GM23338 (cell line): ENCODE results near the gene FARS2. TPM values are rescaled to one million over a fixed set of nuclear protein-coding genes. Genes with fewer than 3 reads are reported as not detected.

Source experiments
- ATAC-seq: fragments of 200-7000 bp; cut with Tn5 transposase; 3 replicates; pipeline ENCODE4 v1.9.1; 2020
- DNase-seq: peaks from one replicate; pipeline ENCODE4 v3.0.0-alpha.2; 2015; ENCODE audit warnings: low spot score
- H2AFZ ChIP-seq: fragments of 200-600 bp; sonication (generic); 2 replicates; pipeline ENCODE4 v1.8.0; 2016; ENCODE audit warnings: antibody characterized with exemption, mild to moderate bottlenecking, moderate library complexity
- H3F3A ChIP-seq: fragments of 200-600 bp; sonication (generic); replicated peaks from 2 replicates; pipeline ENCODE4 v1.8.0; 2017; ENCODE audit warnings: antibody characterized with exemption, mixed run types, low read depth
- H3K27ac ChIP-seq: fragments of 200-600 bp; sonication (generic); 2 replicates; pipeline ENCODE4 v1.6.1; 2016; ENCODE audit warnings: low read depth
- H3K27me3 ChIP-seq: fragments of 200-600 bp; sonication (generic); 2 replicates; pipeline ENCODE4 v1.8.0; 2016; ENCODE audit warnings: mild to moderate bottlenecking, mixed run types, moderate library complexity; ENCODE audit not compliant: insufficient read depth
- H3K36me3 ChIP-seq: fragments of 200-600 bp; sonication (generic); 2 replicates; pipeline ENCODE4 v1.8.0; 2016; ENCODE audit warnings: mild to moderate bottlenecking; ENCODE audit not compliant: insufficient read depth
- H3K4me1 ChIP-seq: fragments of 200-600 bp; sonication (generic); 2 replicates; pipeline ENCODE4 v1.8.0; 2016; ENCODE audit warnings: mild to moderate bottlenecking, moderate library complexity; ENCODE audit not compliant: insufficient read depth
- H3K4me2 ChIP-seq: fragments of 200-600 bp; sonication (generic); 2 replicates; pipeline ENCODE4 v1.7.1; 2017; ENCODE audit warnings: mixed run types
- H3K4me3 ChIP-seq: fragments of 200-600 bp; sonication (generic); 2 replicates; pipeline ENCODE4 v1.6.1; 2016; ENCODE audit warnings: mixed run types
- H3K79me2 ChIP-seq: fragments of 200-600 bp; sonication (generic); replicated peaks from 2 replicates; pipeline ENCODE4 v1.8.0; 2017; ENCODE audit warnings: mild to moderate bottlenecking; ENCODE audit not compliant: insufficient read depth
- H3K9me2 ChIP-seq: fragments of 200-600 bp; sonication (generic); 2 replicates; pipeline ENCODE4 v1.8.0; 2017; ENCODE audit not compliant: insufficient read depth
- H4K20me1 ChIP-seq: fragments of 200-600 bp; sonication (generic); replicated peaks from 2 replicates; pipeline ENCODE4 v1.8.0; 2017; ENCODE audit warnings: mild to moderate bottlenecking; ENCODE audit not compliant: insufficient read depth
- H3K27ac Mint-ChIP-seq: 2 replicates; pipeline ENCODE4 v1.8.0; 2020; ENCODE audit warnings: inconsistent platforms, mild to moderate bottlenecking, moderate library complexity, mixed read lengths
- H3K27me3 Mint-ChIP-seq: 3 replicates; pipeline ENCODE4 v1.8.0; 2022; ENCODE audit warnings: low read depth, mild to moderate bottlenecking, moderate library complexity, mixed read lengths, inconsistent platforms; ENCODE audit not compliant: insufficient read depth, poor library complexity
- H3K36me3 Mint-ChIP-seq: 3 replicates; pipeline ENCODE4 v1.8.0; 2021; ENCODE audit warnings: low read depth, mild to moderate bottlenecking, inconsistent platforms, moderate library complexity, mixed read lengths
- H3K4me1 Mint-ChIP-seq: 3 replicates; pipeline ENCODE4 v1.8.0; 2020; ENCODE audit warnings: mild to moderate bottlenecking, inconsistent platforms, mixed read lengths
- H3K4me3 Mint-ChIP-seq: 3 replicates; pipeline ENCODE4 v1.8.0; 2021; ENCODE audit warnings: moderate library complexity, mild to moderate bottlenecking, inconsistent platforms, mixed read lengths
- H3K9me3 Mint-ChIP-seq: 3 replicates; pipeline ENCODE4 v1.8.0; 2020; ENCODE audit warnings: moderate library complexity, mild to moderate bottlenecking, inconsistent platforms, mixed read lengths
- CREB1 ChIP-seq: fragments of 250-450 bp; sonication (Bioruptor Pico); IDR thresholded peaks from 2 replicates; pipeline ENCODE4 v1.5.0; 2020; ENCODE audit warnings: low read depth, mild to moderate bottlenecking, moderate library complexity
- CTCF ChIP-seq, 2 experiments: fragments of 200-600 bp in 1 of 2; sonication (generic) in 1 of 2; conservative IDR thresholded peaks; 2 replicates each; pipeline versions ENCODE4 v1.5.1 to v1.6.1; 2016 to 2017; ENCODE audit warnings: antibody characterized with exemption in 2 of 2, low read depth in 2 of 2, mild to moderate bottlenecking in 2 of 2, moderate library complexity in 1 of 2
- ETS1 ChIP-seq: IDR thresholded peaks from 2 replicates; pipeline ENCODE4 v1.6.1; 2016; ENCODE audit warnings: antibody characterized with exemption
- EZH2 ChIP-seq: fragments of 200-600 bp; sonication (generic); IDR thresholded peaks from one replicate; pipeline ENCODE4 v1.8.0; 2017; ENCODE audit warnings: antibody characterized with exemption, mild to moderate bottlenecking, low read depth; ENCODE audit not compliant: unreplicated experiment
- EZH2phosphoT487 ChIP-seq: fragments of 200-600 bp; sonication (generic); IDR thresholded peaks from one replicate; pipeline ENCODE4 v1.8.1; 2018; ENCODE audit warnings: antibody characterized with exemption; ENCODE audit not compliant: unreplicated experiment
- JUNB ChIP-seq: IDR thresholded peaks from one replicate; pipeline ENCODE4 v1.6.1; 2016; ENCODE audit warnings: antibody characterized with exemption; ENCODE audit not compliant: unreplicated experiment
- NANOG ChIP-seq: IDR thresholded peaks from 2 replicates; pipeline ENCODE4 v1.6.1; 2016; ENCODE audit warnings: antibody characterized with exemption, borderline replicate concordance
- POLR2AphosphoS5 ChIP-seq: IDR thresholded peaks from 2 replicates; pipeline ENCODE4 v1.6.1; 2016; ENCODE audit warnings: antibody characterized with exemption, low read depth
- STAT1 ChIP-seq: IDR thresholded peaks from one replicate; pipeline ENCODE4 v1.6.1; 2016; ENCODE audit warnings: antibody characterized with exemption; ENCODE audit not compliant: unreplicated experiment
- ZNF114 ChIP-seq: fragments of 250-450 bp; sonication (Bioruptor Pico); IDR thresholded peaks from 2 replicates; pipeline ENCODE4 v1.5.0; 2020; ENCODE audit warnings: mild to moderate bottlenecking, moderate library complexity
- ZNF331 ChIP-seq: fragments of 250-450 bp; sonication (Bioruptor Pico); IDR thresholded peaks from 2 replicates; pipeline ENCODE4 v1.5.0; 2020; ENCODE audit warnings: low read depth, mild to moderate bottlenecking, moderate library complexity
- polyA plus RNA-seq: library from polyadenylated mRNA; unstranded; fragments of >200 nt; fragmentation: Nextera tagmentation; extraction: Ambion mirVana; gene quantifications from 2 replicates; pipeline ENCODE4 v1.2.1, GENCODE V29; 2016
- total RNA-seq: library from RNA; depleted of rRNA; stranded (reverse); fragments of >200 nt; shearing (Covaris generic); gene quantifications from 2 replicates; pipeline ENCODE4 v1.2.3, GENCODE V29; 2014
- TF ChIP-seq, protein P1 (sequence below): IDR thresholded peaks from one replicate; pipeline ENCODE4 v1.6.1; 2018; ENCODE audit warnings: antibody characterized with exemption; ENCODE audit not compliant: unreplicated experiment
- TF ChIP-seq, protein P2 (sequence below): fragments of 250-450 bp; sonication (Bioruptor Pico); IDR thresholded peaks from 2 replicates; pipeline ENCODE4 v1.5.0; 2020; ENCODE audit warnings: mild to moderate bottlenecking, moderate library complexity

Gene FARS2
- total and polyA plus RNA-seq, 2 experiments from 2014 or later, result 7.6 to 19.0 TPM

DNA sequence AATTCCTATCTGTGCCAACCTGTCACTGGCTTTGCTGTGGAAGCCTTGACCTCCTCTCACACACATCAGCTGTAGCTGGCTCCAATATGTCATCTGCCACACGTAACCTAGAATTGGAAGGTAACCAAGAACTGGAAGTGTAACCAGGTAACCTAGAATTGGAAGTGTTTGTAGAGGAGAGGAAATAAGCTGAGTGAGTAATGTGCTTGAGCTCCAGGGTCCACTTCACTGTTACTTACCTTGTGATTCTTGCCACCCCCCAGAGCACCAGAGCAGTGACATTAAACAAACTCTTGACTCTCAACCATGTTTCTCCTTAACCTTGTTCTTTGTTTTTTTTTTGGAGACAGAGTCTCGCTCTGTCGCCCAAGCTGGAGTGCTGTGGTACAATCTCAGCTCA lies 394.9 kb downstream of the FARS2 start:
- Mint-ChIP-seq H3K9me3 (no peaks in the 10 kb centered on the region; the same call in 2 of the 3 replicates), H3K36me3 (peaks cover 8% of the 10 kb centered on the region; the same call in 1 of the 3 replicates), H3K27me3 (peaks cover 4% of the 10 kb centered on the region), H3K27ac (no peak overlapping the region), H3K4me1 (peaks cover 19% of the 10 kb centered on the region), H3K4me3 (no peak overlapping the region)
- no peak overlapping the region for H3K4me3 ChIP-seq
- TF ChIP-seq EZH2phosphoT487 (no peak), STAT1 (no peak), ETS1 (no peak), ZNF114 (no peak), POLR2AphosphoS5 (no peak), CTCF (conservative IDR thresholded peaks at IDR 0.05; ENCODE audit: low read depth in 2 of 2) (no peak), JUNB (no peak), ZNF331 (CRISPR knock-in tag) (no peak), CREB1 (no peak), EZH2 (no peak), NANOG (no peak)
- TF ChIP-seq, protein P1, sequence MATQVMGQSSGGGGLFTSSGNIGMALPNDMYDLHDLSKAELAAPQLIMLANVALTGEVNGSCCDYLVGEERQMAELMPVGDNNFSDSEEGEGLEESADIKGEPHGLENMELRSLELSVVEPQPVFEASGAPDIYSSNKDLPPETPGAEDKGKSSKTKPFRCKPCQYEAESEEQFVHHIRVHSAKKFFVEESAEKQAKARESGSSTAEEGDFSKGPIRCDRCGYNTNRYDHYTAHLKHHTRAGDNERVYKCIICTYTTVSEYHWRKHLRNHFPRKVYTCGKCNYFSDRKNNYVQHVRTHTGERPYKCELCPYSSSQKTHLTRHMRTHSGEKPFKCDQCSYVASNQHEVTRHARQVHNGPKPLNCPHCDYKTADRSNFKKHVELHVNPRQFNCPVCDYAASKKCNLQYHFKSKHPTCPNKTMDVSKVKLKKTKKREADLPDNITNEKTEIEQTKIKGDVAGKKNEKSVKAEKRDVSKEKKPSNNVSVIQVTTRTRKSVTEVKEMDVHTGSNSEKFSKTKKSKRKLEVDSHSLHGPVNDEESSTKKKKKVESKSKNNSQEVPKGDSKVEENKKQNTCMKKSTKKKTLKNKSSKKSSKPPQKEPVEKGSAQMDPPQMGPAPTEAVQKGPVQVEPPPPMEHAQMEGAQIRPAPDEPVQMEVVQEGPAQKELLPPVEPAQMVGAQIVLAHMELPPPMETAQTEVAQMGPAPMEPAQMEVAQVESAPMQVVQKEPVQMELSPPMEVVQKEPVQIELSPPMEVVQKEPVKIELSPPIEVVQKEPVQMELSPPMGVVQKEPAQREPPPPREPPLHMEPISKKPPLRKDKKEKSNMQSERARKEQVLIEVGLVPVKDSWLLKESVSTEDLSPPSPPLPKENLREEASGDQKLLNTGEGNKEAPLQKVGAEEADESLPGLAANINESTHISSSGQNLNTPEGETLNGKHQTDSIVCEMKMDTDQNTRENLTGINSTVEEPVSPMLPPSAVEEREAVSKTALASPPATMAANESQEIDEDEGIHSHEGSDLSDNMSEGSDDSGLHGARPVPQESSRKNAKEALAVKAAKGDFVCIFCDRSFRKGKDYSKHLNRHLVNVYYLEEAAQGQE, result no peak
- TF ChIP-seq, protein P2, sequence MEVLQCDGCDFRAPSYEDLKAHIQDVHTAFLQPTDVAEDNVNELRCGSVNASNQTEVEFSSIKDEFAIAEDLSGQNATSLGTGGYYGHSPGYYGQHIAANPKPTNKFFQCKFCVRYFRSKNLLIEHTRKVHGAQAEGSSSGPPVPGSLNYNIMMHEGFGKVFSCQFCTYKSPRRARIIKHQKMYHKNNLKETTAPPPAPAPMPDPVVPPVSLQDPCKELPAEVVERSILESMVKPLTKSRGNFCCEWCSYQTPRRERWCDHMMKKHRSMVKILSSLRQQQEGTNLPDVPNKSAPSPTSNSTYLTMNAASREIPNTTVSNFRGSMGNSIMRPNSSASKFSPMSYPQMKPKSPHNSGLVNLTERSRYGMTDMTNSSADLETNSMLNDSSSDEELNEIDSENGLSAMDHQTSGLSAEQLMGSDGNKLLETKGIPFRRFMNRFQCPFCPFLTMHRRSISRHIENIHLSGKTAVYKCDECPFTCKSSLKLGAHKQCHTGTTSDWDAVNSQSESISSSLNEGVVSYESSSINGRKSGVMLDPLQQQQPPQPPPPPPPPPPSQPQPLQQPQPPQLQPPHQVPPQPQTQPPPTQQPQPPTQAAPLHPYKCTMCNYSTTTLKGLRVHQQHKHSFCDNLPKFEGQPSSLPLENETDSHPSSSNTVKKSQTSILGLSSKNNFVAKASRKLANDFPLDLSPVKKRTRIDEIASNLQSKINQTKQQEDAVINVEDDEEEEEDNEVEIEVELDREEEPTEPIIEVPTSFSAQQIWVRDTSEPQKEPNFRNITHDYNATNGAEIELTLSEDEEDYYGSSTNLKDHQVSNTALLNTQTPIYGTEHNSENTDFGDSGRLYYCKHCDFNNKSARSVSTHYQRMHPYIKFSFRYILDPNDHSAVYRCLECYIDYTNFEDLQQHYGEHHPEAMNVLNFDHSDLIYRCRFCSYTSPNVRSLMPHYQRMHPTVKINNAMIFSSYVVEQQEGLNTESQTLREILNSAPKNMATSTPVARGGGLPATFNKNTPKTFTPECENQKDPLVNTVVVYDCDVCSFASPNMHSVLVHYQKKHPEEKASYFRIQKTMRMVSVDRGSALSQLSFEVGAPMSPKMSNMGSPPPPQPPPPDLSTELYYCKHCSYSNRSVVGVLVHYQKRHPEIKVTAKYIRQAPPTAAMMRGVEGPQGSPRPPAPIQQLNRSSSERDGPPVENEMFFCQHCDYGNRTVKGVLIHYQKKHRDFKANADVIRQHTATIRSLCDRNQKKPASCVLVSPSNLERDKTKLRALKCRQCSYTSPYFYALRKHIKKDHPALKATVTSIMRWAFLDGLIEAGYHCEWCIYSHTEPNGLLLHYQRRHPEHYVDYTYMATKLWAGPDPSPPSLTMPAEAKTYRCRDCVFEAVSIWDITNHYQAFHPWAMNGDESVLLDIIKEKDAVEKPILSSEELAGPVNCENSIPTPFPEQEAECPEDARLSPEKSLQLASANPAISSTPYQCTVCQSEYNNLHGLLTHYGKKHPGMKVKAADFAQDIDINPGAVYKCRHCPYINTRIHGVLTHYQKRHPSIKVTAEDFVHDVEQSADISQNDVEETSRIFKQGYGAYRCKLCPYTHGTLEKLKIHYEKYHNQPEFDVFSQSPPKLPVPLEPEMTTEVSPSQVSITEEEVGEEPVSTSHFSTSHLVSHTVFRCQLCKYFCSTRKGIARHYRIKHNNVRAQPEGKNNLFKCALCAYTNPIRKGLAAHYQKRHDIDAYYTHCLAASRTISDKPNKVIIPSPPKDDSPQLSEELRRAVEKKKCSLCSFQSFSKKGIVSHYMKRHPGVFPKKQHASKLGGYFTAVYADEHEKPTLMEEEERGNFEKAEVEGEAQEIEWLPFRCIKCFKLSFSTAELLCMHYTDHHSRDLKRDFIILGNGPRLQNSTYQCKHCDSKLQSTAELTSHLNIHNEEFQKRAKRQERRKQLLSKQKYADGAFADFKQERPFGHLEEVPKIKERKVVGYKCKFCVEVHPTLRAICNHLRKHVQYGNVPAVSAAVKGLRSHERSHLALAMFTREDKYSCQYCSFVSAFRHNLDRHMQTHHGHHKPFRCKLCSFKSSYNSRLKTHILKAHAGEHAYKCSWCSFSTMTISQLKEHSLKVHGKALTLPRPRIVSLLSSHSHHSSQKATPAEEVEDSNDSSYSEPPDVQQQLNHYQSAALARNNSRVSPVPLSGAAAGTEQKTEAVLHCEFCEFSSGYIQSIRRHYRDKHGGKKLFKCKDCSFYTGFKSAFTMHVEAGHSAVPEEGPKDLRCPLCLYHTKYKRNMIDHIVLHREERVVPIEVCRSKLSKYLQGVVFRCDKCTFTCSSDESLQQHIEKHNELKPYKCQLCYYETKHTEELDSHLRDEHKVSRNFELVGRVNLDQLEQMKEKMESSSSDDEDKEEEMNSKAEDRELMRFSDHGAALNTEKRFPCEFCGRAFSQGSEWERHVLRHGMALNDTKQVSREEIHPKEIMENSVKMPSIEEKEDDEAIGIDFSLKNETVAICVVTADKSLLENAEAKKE (CRISPR knock-in tag), result no peak
- H3K79me2 ChIP-seq, result no peaks in the 10 kb centered on the region
- H3K27ac ChIP-seq, result no peak overlapping the region
- H3K36me3 ChIP-seq, result no peaks in the 10 kb centered on the region
- DNase-seq (no peak), ATAC-seq (no peak)
- peaks cover 11% of the 10 kb centered on the region for H3K9me2 ChIP-seq
- no peak overlapping the region for H3K4me2 ChIP-seq
- no peaks in the 10 kb centered on the region for H3K27me3 ChIP-seq
- H2AFZ ChIP-seq, result no peak overlapping the region
- no peaks in the 10 kb centered on the region for H3F3A ChIP-seq
- H4K20me1 ChIP-seq, result no peaks in the 10 kb centered on the region
- peaks cover 17% of the 10 kb centered on the region for H3K4me1 ChIP-seq
